ENCODE data around the gene ATP1A2.

ATP1A2 gene

DNA sequence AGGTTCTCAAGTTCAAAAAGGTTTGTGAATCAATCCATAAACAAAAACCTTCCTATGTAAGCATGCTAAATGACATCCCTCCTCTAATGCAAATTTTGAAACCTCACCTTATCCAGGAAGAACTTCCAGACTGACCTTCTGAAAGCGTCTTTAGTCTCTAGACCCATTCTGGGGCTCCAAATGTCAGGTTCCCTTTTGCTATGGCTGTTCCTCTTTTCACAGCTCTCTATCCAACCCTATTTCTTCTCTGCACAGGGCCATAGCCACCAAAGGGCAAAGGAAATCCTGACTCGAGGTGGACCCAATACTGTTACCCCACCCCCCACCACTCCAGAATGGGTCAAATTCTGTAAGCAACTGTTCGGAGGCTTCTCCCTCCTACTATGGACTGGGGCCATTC is 39.2 kb downstream of the ATP1A2 start:
- no peak for DNase-seq

DNA sequence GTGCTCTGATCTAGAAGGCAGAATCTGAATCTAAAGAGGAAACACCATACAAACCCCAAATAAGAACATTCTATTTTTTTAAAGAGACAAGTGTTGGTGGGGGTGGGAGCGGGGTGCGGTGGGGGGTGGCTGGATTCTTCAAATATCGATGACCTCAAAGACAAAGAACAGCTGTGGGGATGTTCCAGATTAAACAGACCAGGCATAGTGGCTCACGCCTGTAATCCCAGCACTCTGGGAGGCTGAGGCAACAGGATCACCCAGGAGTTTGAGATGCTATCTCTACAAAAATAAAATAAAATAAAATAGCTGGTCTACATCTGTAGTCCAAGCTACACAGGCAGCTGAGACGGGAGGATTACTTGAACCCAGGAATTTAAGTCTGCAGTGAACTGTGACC is 40.8 kb downstream of the ATP1A2 start:
- no peak for DNase-seq

DNA sequence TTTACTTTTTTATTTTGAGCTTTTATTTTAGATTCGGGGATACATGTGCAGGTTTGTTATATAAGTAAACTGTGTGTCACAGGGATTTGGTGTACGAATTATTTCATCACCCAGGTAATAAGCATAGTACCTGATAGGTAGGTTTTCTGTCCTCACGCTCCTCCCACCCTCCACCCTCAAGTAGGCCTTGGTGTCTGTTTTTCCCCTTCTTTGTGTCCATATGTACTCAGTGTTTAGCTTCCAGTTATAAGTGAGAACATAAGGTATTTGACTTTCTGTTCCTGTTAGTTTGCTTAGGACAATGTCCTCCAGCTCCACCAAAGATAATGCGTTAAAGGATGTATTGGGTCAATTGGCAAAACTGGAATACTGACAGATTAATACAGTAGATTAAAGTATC is 41.6 kb downstream of the ATP1A2 start:
- no peak for DNase-seq

DNA sequence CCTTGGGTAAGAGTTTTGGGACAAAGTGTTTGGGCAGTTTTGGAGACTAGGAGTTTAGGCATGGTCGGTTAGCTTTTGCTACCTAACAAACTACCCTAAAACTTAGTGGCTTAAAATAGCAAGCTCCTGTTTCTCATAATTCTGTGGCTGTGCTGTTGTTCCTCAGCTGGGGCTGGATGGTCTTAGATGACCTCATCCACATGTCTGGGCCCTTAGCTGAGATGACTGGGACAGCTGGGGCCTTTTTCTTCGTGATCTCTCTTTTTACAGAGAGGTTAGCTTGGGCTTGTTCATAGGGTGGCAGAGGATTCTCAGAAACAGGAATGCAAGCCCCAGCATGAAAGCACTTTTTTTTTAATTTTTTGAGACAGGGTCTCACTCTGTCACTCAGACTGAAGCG is 42.5 kb downstream of the ATP1A2 start:
- no peak for DNase-seq

DNA sequence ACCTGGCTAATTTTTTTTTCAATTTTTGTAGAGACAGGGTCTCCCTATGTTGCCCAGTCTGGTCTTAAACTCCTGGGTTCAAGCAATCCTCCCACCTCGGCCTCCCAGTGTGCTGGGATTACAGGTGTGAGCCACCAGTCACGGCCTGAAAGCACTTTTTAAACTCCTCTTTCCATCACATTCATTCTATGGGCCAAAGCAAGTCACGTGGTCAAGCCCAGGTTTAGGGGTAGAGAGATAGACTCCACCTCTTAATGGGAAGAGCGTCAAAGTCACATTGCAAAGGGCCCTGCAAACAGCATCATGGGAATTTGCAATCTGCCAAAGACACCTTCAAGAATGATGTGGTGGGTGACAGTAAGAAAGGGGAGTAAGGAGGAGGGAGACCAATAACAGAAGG is 43.0 kb downstream of the ATP1A2 start:
- no peak for DNase-seq

DNA sequence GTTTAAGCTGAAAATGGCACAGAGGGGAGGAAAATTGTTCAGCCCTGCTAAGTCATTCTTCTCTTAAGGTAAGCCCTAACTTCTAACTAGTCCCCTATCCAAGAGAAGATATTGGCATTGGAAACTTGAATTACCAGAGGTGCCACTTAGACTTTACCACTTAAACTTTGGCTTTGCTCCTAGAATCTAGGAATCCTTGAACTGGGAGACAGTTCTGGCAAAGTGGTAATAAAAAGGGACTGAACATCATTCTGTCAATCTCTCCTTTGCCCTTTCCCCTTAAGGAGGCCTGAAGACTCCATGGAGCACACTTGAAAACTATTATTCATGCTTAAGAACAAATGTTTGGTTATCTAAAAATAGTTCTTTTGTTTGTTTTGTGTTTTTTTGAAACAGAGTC is 44.3 kb downstream of the ATP1A2 start:
- DNase-seq: no peak

DNA sequence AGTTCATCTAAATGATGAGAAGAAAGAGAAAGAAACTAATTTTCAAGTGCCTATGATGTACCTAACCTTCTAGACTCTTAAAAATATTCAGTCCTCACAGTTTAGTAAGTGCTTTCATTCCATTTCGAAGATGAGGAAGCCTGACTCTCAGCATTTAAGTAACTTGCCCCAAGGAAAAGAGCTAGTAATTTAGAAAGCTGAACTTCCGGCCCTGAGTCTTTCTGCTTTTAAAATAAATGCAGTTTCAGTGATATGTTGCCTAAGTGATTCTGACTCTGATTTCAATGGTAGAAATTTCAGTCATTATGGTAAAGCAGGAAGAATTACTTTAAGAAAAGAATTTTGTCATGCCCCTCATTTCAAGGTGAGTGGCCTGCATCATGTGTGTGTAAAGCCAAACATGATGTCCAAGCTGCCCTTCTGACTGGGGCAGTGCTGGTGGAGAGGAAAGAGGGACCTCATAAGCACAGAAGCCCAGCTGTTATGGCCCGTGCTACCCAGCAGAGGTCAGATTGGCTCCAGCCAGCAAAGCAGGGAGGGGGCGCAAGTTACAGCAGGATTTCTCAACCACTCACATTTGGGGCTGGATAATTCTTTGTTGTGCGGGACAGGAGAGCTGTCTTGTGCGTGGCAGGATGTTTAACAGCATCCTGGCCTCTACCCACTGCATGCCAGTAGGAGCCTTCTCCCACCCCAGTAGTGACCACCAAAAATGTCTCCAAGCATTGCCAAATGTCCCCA is 46.6 kb downstream of the ATP1A2 start:
- DNase-seq: no peak

DNA sequence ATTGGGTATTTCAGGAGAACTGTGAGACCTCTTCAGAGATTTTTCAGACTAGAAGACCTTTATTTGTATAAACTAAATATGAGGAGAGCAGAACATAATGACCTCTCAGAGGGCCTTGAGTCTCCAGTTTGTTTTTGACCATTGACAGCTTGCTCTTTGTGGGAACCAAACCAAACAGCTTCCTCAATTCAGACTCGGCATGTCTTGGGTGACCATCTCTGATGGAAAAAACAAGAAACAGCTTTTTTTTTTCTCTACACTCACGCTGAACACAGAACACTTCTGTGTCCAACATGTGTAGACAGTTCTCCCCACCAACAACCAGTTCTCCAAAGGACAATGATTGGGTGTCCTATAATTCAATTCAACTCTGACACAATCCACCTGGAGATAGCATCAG is 47.4 kb downstream of the ATP1A2 start:
- no peak for DNase-seq

DNA sequence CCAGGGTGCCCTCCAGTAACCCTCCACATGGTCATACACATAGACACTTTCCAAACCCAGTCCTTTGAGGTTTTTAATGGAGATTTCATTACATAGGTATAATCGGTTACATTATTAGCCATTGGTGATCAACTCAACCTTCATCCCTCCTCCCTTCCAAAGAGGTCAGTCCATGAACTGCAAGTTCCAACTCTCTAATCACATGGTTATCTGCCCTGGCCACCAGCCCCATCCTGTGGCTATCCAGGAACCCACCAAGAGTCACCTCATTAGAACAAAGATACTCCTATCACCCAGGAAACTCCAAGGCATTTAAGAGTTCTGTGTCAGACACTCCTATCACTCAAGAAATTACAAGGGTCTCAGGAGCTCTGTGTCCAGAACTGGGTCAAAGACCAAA is 48.1 kb downstream of the ATP1A2 start:
- DNase-seq: no peak

DNA sequence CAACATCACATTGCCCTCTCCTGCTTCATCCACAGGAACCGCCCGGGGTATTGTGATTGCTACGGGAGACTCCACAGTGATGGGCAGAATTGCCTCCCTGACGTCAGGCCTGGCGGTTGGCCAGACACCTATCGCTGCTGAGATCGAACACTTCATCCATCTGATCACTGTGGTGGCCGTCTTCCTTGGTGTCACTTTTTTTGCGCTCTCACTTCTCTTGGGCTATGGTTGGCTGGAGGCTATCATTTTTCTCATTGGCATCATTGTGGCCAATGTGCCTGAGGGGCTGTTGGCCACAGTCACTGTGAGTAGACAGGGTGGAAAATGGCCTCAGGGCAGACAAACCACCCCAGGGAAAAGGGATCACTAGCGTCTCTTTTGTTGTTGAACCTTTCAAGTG is 48.6 kb downstream of the ATP1A2 start:
- DNase-seq: no peak

DNA sequence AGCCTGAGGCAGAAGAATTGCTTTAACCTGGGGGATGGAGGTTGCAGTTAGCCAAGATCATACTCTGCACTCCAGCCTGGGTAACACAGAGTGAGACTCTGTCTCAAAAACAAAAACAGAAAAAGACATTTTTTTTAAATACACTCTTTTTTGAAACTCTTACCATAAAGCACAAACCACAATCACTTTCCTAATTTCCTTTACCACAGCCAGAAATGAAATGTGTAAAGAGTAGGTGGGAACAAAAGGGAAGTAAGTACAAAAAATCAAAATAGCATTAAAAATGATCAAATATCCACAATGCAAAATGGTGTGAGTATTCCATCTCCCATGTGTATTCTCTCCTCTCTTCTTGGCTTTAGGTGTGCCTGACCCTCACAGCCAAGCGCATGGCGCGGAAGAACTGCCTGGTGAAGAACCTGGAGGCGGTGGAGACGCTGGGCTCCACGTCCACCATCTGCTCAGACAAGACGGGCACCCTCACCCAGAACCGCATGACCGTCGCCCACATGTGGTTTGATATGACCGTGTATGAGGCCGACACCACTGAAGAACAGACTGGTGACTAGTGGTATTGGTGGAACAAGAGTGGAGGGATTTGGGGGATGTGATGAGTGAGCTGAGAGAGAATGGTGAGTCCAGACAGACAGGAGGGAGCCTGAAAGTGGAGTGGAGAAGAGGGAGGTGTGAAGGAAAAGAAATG is 50.8 kb downstream of the ATP1A2 start:
- DNase-seq: no peak

DNA sequence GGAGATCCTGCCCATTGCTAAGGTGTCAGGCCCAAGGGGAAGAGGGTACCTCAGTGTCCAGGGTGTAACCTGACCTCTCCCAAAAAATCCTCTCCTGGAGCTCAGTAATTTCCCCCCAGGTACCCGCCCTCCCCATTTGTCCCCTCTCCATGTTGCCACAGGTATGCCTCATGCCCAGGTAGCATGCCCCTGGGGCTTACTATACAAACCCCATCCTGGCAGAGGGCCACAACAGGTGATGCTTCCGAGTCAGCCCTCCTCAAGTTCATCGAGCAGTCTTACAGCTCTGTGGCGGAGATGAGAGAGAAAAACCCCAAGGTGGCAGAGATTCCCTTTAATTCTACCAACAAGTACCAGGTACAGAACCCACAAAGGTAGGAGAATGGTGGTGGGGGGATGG is 51.5 kb downstream of the ATP1A2 start:
- no peak for DNase-seq

DNA sequence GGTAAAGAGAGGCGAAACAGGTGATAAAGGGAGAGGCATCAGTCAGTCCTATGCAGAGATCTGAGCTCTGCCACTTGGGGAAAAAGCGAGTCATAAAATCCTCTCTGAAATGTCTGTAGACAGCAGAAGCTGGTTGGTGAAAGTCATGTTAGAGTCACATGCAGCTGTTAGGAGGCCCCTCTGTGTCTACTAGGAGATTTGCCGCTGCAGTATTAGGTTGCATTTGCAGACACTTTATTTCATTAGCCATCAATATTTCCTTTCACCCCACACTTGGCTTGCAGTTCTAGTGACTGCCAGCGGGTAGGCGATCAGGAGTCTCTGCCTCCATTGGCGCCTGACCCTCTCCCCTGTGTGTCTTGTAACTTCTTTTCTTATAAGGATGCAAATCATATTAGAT is 52.0 kb downstream of the ATP1A2 start:
- no peak for DNase-seq

DNA sequence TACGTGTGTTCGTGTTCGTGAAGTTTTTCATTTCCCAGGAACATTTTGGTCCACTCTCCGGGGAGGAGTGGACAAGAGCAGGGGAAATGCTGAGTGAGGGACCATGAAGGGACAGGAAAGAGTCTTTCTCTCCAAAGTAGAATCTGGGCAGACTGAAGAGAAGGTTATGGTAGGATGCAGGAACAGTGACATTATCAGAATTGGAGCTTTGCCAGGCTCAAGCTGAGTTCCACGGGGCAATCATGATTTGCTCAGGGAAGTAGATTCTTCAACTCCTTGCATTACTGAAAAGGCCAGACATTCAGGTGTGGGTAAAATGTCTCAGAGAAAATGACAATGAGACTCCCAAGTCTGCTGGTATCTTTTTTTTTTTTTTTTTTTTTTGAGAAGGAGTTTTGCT is 52.5 kb downstream of the ATP1A2 start:
- no peak for DNase-seq

DNA sequence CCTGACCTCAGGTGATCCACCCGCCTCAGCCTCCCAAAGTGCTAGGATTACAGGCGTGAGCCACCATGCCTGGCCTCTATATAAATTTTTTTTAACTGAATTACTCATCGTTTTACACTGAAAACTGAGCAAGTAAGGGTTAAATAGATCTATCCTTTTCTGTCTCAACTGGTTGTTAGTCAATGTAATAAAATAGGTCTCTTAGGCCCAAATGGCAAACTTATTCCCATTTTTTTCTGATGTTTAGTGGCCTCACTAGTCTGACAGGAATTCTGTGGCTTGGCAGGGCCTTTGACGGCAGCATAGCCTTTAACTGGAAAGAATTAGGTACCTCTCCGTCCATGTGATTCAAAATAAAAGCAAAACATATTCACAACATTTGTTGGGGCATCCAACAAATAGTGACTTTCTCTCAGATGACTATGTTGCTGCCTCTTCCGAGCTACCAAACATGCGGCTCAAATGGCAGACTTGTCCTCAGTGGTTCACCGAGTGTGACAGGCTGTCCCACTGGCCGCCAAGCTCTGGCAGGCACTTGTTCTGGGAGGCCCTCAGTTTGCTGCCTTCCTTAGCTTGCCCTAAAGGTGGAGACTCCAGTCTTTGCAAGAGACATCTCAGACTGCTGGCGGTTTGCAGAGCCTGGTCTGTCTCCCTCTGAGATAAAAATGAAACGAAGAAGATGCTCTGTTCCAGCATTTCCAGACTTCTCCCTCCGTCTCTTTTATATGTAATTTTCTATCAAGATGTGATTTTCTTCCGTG is 53.2 kb downstream of the ATP1A2 start:
- DNase-seq: no peak

DNA sequence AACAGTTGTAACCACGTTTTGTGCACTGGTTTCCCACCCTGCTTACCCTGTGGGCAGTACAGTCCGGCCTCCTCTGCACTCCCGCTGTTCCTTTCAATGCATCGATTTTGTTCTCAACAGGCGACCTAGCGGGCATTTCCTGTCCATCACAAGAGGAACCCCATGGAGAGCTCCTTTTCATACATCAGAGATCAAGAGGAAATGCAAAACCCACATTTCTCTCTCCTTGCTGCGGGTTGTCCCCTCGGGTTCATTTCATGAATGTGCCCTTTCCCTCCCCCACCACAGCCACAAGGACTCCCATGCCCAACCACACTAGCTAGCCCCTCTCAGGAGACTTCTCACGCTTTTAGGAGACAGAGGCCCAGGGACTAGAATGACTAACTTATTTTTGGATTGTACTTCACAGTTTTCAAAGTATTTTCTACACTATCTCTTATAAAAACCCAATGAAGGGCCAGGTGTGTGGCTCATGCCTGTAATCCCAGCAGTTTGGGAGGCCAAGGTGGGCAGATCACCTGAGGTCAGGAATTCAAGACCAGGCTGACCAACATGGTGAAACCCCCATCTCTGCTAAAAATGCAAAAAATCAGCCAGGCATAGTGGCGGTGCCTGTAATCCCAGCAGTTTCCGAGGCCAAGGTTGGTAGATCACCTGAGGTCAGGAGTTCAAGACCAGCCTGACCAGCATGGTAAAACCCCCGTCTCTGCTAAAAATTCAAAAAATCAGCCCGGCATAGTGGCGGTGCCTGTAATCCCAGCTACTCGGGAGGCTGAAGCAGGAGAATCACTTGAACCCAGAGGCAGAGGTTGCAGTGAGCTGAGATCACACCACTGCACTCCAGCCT is 54.2 kb downstream of the ATP1A2 start:
- DNase-seq: peak in 1 of 2 donors; percentile 9

DNA sequence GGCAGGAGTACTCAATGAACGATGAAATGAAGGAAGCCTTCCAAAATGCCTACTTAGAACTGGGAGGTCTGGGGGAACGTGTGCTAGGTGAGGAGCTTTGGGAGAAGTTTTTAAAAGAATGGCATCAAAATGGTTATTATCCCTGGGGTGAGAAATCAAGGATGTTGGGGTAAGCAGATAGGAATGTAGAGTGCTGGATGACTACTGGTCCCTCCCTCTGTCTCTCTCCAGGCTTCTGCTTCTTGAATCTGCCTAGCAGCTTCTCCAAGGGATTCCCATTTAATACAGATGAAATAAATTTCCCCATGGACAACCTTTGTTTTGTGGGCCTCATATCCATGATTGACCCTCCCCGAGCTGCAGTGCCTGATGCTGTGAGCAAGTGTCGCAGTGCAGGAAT is 55.8 kb downstream of the ATP1A2 start:
- DNase-seq: no peak

DNA sequence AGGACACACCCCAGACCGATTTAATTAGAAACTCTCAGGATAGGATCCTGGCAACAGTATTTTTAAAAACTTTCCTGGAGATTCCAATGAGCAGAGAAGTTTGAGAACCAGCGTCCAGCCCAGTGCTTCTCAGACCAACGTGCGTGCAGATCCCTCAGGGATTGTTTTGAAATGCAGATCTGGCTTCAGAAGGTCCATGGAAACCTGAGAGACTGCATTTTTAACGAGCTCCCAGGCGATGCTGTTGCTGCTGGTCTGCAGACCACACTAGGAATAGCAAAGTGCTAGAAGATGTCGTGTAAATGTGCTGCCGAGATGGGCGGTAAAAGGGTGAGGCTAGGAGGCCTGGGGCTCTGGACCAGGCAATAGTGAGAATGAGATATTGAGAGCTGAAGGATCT is 56.4 kb downstream of the ATP1A2 start:
- DNase-seq: no peak

DNA sequence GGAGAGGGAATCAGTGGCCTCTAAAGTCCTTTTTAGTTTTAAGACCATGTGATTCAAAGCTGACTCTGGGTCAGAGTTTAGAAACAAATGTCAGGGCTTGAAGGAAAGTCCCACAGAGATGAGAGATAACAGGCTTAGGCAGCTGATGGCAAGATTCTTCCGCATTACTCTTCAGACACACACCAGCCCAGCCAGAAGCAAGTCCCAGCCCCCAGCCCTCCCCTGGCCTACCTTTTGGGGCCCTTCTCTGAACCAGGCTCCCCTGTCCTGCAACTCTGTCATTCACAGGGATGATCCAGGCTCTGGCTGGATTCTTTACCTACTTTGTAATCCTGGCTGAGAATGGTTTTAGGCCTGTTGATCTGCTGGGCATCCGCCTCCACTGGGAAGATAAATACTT is 61.7 kb downstream of the ATP1A2 start:
- DNase-seq: no peak

DNA sequence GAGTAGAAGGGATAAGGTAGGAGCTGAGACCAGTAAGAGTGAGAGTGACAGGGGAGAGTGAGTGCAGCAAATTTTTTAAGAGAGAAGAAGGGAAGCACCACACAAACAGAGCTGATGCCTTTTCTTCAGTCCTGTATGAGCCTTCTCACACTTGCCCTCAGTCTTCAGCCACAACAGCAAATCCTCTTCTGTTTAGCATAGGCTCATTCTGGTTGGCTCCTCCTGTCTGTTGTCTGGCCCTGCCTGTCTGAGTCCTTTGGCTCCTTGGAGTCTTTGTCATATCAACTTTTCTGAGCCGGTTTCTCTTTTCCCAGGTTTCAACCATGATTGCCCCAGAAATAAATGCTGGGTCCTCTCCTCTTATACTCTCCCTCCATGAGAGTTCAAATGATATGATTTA is 62.1 kb downstream of the ATP1A2 start:
- DNase-seq: no peak

DNA sequence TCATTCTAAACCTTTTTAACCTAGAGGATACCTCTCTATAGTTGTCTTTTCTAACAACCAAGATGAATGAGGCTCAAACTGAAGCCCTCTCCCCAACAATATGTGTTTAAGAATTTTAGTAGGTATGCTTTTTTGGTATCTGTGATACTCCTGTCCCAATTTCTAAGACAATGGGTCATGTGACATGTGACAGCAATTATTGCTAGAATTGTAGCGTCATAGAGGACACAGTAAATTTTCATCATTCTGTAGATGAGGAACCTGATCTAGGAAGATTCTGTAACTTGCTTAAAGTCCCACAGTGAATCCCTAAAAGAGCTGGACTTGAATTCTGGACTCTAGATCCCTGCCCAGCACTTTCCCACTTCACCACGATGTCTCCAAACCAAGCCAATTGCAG is 63.2 kb downstream of the ATP1A2 start:
- no peak for DNase-seq

DNA sequence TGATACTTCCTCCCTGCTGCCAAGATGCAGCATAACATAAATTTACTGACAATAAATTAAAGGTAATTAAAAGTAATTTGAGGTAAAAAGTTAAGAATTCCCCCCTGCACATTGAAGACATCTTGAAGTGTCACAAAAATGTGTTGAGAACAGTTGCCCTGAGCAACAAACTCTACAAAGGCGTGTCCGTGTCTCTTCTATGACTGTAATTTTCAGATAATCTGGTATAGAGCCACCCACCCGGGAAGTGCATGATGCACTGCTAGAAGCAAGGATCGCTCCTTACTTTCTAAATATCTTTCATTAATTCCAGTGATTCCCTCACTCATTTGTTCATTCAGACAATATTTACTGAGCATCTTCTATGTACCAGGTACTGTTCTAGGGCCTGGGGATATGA is 63.8 kb downstream of the ATP1A2 start:
- no peak for DNase-seq

DNA sequence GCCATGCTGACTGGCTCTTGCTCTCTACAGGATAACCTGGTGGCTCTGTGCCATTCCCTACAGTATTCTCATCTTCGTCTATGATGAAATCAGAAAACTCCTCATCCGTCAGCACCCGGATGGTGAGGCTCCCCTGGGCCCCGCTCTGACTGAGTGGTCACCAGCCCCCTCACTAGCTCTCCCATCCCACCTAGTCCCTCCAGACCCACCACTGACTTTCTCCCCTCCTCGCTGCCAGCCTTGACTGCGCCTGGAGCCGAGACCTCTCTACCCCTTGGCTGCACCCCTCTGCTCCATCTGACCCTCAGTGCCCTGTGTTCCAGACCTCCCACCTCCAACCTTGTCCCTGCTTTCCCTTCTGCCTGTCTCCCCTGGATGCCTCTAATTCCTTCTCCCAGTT is 70.7 kb downstream of the ATP1A2 start:
- no peak for DNase-seq

Measured in stimulated activated CD4-positive, alpha-beta T cell treated with anti-CD3 and anti-CD28 coated beads, Interleukin-2, amount 100 ng/mL, for 24 hours (primary cell).